ENCODE measurements around the gene FN1. TPM values are rescaled to one million over a fixed set of nuclear protein-coding genes. Genes with fewer than 3 reads are reported as not detected.

FN1 gene
- total and polyA plus RNA-seq, 2 donors (not counting 1 experiment from before 2014, with no cell fraction given): 3,629 to 5,906 TPM

DNA sequence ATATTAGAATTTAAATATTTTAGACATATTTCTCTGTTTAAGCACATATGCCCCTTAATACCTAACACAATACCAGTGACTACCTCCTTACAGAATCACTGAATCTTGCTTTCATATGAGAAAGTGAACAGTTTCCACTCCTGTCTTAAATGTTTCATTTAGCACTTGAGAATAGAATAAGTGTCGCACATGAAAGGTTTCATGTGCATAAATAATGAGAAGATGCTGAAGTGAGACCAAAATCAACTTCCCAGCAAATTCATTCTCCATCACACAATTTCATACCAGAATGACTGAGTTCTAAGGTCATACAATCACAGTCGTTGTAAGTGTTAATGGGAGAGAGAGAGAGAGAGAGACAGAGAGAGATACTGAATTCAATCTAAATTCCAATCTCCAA lies 72.8 kb downstream of the FN1 start:
- no peaks in the 10 kb centered on the region for H3K4me1 ChIP-seq (ENCODE audit: control insufficient read depth, extremely low read depth, insufficient read depth, low read length)
- peaks cover 35% of the 10 kb centered on the region for H3K36me3 ChIP-seq (ENCODE audit: control insufficient read depth, insufficient read depth, low read length)
- H2AFZ ChIP-seq (ENCODE audit: low read length): no peak overlapping the region
- H3K9ac ChIP-seq (ENCODE audit: insufficient read depth, low read length): no peak overlapping the region
- TF ChIP-seq EZH2 (IDR thresholded peaks at IDR 0.05; ENCODE audit: low read length, missing control alignments): no peak
- TF ChIP-seq, protein P1, sequence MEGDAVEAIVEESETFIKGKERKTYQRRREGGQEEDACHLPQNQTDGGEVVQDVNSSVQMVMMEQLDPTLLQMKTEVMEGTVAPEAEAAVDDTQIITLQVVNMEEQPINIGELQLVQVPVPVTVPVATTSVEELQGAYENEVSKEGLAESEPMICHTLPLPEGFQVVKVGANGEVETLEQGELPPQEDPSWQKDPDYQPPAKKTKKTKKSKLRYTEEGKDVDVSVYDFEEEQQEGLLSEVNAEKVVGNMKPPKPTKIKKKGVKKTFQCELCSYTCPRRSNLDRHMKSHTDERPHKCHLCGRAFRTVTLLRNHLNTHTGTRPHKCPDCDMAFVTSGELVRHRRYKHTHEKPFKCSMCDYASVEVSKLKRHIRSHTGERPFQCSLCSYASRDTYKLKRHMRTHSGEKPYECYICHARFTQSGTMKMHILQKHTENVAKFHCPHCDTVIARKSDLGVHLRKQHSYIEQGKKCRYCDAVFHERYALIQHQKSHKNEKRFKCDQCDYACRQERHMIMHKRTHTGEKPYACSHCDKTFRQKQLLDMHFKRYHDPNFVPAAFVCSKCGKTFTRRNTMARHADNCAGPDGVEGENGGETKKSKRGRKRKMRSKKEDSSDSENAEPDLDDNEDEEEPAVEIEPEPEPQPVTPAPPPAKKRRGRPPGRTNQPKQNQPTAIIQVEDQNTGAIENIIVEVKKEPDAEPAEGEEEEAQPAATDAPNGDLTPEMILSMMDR (conservative IDR thresholded peaks at IDR 0.05 in 1 of 2, IDR thresholded peaks at IDR 0.05 in 1 of 2; ENCODE audit: low read depth in 1 of 2, low read length in 2 of 2): no peak
- no peaks in the 10 kb centered on the region for H3K9me3 ChIP-seq (ENCODE audit: control insufficient read depth, insufficient read depth, low read depth, low read length)
- peak; percentile 9 to 17 for DNase-seq (ENCODE audit: low read depth in 2 of 2)
- H3K79me2 ChIP-seq (ENCODE audit: control insufficient read depth, insufficient read depth, low read length): no peaks in the 10 kb centered on the region
- no peak overlapping the region for H3K4me2 ChIP-seq (ENCODE audit: extremely low read depth, insufficient read depth, low read length)
- H3K27me3 ChIP-seq (ENCODE audit: control insufficient read depth, insufficient read depth, low read length): no peaks in the 10 kb centered on the region
- H3K27ac ChIP-seq (ENCODE audit: insufficient read depth, low read length): no peak overlapping the region
- H4K20me1 ChIP-seq (ENCODE audit: control insufficient read depth, extremely low read depth, insufficient read depth, low read length): no peaks in the 10 kb centered on the region
- no peak overlapping the region for H3K4me3 ChIP-seq (replicated peaks in 1 of 4; ENCODE audit: control extremely low read depth in 1 of 4, insufficient read depth in 1 of 4, low read depth in 3 of 4, low read length in 4 of 4)

DNA sequence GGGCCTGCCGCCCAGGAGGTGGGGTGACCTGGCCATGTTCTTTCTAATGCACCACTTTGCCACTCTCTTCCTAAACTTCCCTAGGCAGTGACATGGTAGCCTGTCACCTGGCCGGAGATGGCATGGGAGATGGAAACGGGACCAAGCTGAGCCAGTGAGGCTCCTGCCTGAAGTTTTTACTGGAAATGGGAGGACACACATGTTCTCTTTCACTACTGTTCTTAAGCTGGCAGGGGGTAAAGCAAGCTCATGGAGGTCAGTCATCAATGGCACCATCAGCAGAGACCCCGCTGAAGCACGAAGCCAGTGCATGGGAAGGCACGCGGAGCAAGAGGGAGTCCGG lies 73.3 kb downstream of the FN1 start:
- Histone ChIP-seq H3K9ac (ENCODE audit: insufficient read depth, low read length) (no peak overlapping the region), H4K20me1 (ENCODE audit: control insufficient read depth, extremely low read depth, insufficient read depth, low read length) (no peaks in the 10 kb centered on the region), H3K4me3 (replicated peaks in 1 of 4; ENCODE audit: control extremely low read depth in 1 of 4, insufficient read depth in 1 of 4, low read depth in 3 of 4, low read length in 4 of 4) (no peak overlapping the region), H3K4me2 (ENCODE audit: extremely low read depth, insufficient read depth, low read length) (no peak overlapping the region), H3K79me2 (ENCODE audit: control insufficient read depth, insufficient read depth, low read length) (no peaks in the 10 kb centered on the region), H3K27ac (ENCODE audit: insufficient read depth, low read length) (no peak overlapping the region), H3K9me3 (ENCODE audit: control insufficient read depth, insufficient read depth, low read depth, low read length) (no peaks in the 10 kb centered on the region), H3K4me1 (ENCODE audit: control insufficient read depth, extremely low read depth, insufficient read depth, low read length) (no peaks in the 10 kb centered on the region), H3K36me3 (ENCODE audit: control insufficient read depth, insufficient read depth, low read length) (peaks cover 35% of the 10 kb centered on the region), H2AFZ (ENCODE audit: low read length) (no peak overlapping the region), H3K27me3 (ENCODE audit: control insufficient read depth, insufficient read depth, low read length) (no peaks in the 10 kb centered on the region)
- peak in 1 of 2 donors; percentile 32 for DNase-seq (ENCODE audit: low read depth in 2 of 2)
- TF ChIP-seq, protein P1 (conservative IDR thresholded peaks at IDR 0.05 in 1 of 2, IDR thresholded peaks at IDR 0.05 in 1 of 2; ENCODE audit: low read depth in 1 of 2, low read length in 2 of 2): no peak

DNA sequence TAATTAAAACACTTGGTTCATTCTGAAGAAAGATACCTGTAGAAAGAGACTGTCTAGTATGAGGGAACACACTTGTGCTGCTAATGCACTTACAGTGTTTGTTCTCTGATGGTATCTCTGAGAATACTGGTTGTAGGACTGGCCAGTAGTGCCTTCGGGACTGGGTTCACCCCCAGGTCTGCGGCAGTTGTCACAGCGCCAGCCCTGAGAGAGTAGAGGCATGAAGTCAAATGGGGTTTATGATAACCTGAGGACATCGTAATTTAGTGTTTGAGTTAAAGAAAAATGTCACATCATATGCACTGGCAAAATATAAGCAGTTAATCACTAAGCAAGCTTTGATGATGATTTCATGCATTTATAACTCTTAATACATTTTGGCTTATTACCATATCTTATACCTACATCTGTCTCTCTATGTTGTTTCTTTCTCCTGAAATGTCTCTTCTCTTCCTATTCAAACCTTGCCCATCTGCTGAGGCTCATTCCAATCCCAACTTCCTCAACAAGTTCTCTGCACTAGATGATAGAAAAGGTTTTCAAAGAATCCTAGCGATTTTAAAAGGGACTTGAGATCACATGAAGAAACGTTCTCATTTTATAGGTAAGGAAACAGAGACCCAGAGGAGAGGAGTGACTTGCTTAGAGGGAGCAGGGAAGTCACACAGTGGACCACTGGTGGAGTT lies 73.8 kb downstream of the FN1 start:
- H3K27ac ChIP-seq (ENCODE audit: insufficient read depth, low read length): no peak overlapping the region
- H3K4me2 ChIP-seq (ENCODE audit: extremely low read depth, insufficient read depth, low read length): no peak overlapping the region
- no peak overlapping the region for H3K9ac ChIP-seq (ENCODE audit: insufficient read depth, low read length)
- no peaks in the 10 kb centered on the region for H3K9me3 ChIP-seq (ENCODE audit: control insufficient read depth, insufficient read depth, low read depth, low read length)
- peaks cover 35% of the 10 kb centered on the region for H3K36me3 ChIP-seq (ENCODE audit: control insufficient read depth, insufficient read depth, low read length)
- no peaks in the 10 kb centered on the region for H3K27me3 ChIP-seq (ENCODE audit: control insufficient read depth, insufficient read depth, low read length)
- H3K4me1 ChIP-seq (ENCODE audit: control insufficient read depth, extremely low read depth, insufficient read depth, low read length): no peaks in the 10 kb centered on the region
- peak; percentile 21 to 35 for DNase-seq (ENCODE audit: low read depth in 2 of 2)
- H3K4me3 ChIP-seq (replicated peaks in 1 of 4; ENCODE audit: control extremely low read depth in 1 of 4, insufficient read depth in 1 of 4, low read depth in 3 of 4, low read length in 4 of 4): no peak overlapping the region
- no peaks in the 10 kb centered on the region for H3K79me2 ChIP-seq (ENCODE audit: control insufficient read depth, insufficient read depth, low read length)
- TF ChIP-seq, protein P1 (conservative IDR thresholded peaks at IDR 0.05 in 1 of 2, IDR thresholded peaks at IDR 0.05 in 1 of 2; ENCODE audit: low read depth in 1 of 2, low read length in 2 of 2): no peak
- no peak for TF ChIP-seq EZH2 (IDR thresholded peaks at IDR 0.05; ENCODE audit: low read length, missing control alignments)
- no peaks in the 10 kb centered on the region for H4K20me1 ChIP-seq (ENCODE audit: control insufficient read depth, extremely low read depth, insufficient read depth, low read length)
- no peak overlapping the region for H2AFZ ChIP-seq (ENCODE audit: low read length)
